Spinal cord (tissue), 10 donors: ENCODE results near the gene USP9X. TPM values are rescaled to one million over a fixed set of nuclear protein-coding genes. Genes with fewer than 3 reads are reported as not detected.
"Not testable (repeated sequence)": the region's sequence is repeated elsewhere in the genome, so short reads cannot be mapped to it uniquely, and the experiment has no call there.

Experiments used
- DNase-seq, 6 donors: peaks; one replicate each; pipeline versions ENCODE4 v3.0.0 to v3.0.0-alpha.2; 2013 to 2015; ENCODE audit warnings: low spot score in 6 of 6, low read depth in 4 of 6
- H3K27ac ChIP-seq: one replicate; pipeline ENCODE4 v1.5.1; 2013; ENCODE audit warnings: low read depth, low read length, control low read depth
- H3K27me3 ChIP-seq: one replicate; pipeline ENCODE4 v1.6.1; 2013; ENCODE audit warnings: low read length; ENCODE audit not compliant: control insufficient read depth, insufficient read depth
- H3K36me3 ChIP-seq: one replicate; pipeline ENCODE4 v1.6.1; 2013; ENCODE audit warnings: low read length; ENCODE audit not compliant: control insufficient read depth, insufficient read depth
- H3K4me1 ChIP-seq: one replicate; pipeline ENCODE4 v1.6.1; 2013; ENCODE audit warnings: low read length; ENCODE audit not compliant: control insufficient read depth, insufficient read depth
- H3K4me3 ChIP-seq: one replicate; pipeline ENCODE4 v1.5.1; 2013; ENCODE audit warnings: low read depth, low read length, control low read depth
- H3K9me3 ChIP-seq: one replicate; pipeline ENCODE4 v1.6.1; 2013; ENCODE audit warnings: low read length; ENCODE audit not compliant: control insufficient read depth, insufficient read depth
- WGBS: methylation state at CpG from one replicate; pipeline ENCODE4 v1.1.5; 2013; ENCODE audit warnings: missing lambda C conversion rate; ENCODE audit not compliant: insufficient coverage; 5-methylcytosine and 5-hydroxymethylcytosine counted together
- polyA plus RNA-seq, 2 donors: library from polyadenylated mRNA; unstranded; fragments of 120-200 nt; gene quantifications; one replicate each; pipeline ENCODE4 v1.2.1, GENCODE V29; 2013; ENCODE audit not compliant: insufficient read length in 2 of 2
- total RNA-seq, 2 donors: library from RNA; depleted of rRNA in 1 of 2; stranded (reverse); fragments of 120-200 nt in 1 of 2; fragments of >200 nt in 1 of 2; gene quantifications; one replicate each; pipeline versions ENCODE4 v1.2.3 to v1.2.4, GENCODE V29; 2013 to 2014
- donor health status: healthy.

The USP9X gene
- total and polyA plus RNA-seq, 4 donors, result 41.2 to 202 (median 66.5) TPM

DNA sequence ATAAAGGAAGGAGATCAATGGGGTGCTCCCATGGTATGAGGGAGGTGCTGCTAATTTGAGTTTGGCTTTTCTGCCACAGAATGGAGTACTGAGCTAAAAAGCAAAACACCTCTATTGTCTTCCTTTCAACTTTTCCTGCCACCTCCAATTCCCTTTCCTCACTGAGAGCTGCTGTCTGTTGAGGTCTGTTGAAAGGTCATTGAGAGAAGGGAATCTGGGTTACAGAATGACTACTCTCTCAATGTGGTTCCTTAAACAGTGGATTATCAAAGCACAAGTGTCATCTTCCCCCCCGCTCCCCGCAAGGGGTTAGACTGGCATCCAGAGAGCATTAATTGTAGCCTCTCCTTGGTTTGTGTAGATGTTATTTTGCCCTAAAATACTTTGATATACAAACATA is 10.7 kb downstream of the USP9X start:
- Histone ChIP-seq H3K27ac (no peak overlapping the region), H3K27me3 (peaks cover 10% of the 10 kb centered on the region), H3K36me3 (no peaks in the 10 kb centered on the region), H3K4me3 (no peak overlapping the region), H3K4me1 (no peaks in the 10 kb centered on the region), H3K9me3 (no peaks in the 10 kb centered on the region)
- no CpG with 5 or more reads among the region's 2 CpGs for WGBS
- DNase-seq, result no peak

DNA sequence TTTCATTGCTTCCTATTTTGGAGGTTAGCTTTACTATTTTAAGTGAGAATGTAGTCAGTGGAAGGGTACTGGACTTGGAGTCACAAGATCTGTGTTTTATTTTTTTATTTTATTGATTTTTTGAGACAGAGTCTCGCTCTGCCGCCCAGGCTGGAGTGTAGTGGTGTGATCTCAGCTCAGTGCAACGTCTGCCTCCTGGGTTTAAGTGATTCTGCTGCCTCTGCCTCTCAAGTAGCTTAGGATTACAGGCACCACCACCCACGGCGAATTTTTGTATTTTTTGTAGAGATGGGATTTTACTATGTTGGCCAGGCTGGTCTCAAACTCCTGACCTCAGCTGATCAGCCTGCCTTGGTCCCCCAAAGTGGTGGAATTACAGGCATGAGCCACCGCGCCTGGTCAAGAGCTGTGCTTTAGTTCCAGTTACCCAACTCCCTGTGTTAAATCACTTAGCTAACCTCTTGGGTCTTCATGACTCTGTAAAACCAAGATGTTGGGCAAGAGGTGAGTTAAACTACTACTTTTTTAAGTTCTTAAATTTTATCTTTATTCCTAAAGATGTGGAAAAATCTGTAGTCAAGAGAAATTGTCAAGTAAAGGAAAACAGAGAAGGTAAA is 11.2 kb downstream of the USP9X start:
- H3K4me1 ChIP-seq, result no peaks in the 10 kb centered on the region
- no peaks in the 10 kb centered on the region for H3K9me3 ChIP-seq
- H3K27me3 ChIP-seq, result peaks cover 8% of the 10 kb centered on the region
- WGBS, result no CpG with 5 or more reads among the region's 7 CpGs
- no peak for DNase-seq
- no peaks in the 10 kb centered on the region for H3K36me3 ChIP-seq
- no peak overlapping the region for H3K4me3 ChIP-seq
- no peak overlapping the region for H3K27ac ChIP-seq

DNA sequence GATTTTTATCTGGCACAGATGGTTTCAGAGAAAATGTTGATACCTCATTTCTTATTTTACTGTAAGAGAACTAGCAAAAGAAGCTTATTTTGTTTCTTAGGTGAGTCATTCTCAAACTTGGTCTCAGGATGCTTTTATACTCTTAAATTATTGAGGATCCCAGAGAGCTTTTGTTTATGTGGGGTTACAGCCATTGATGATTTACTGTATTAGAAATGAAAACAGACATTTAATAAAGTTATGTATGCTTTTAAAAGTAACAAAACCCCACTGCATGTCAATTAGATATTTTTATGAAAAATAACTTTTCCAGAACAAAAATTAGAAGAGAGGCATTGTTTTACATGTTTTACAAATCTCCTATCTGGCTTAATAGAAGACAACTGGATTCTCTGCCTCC is 12.1 kb downstream of the USP9X start:
- H3K27me3 ChIP-seq, result peaks cover 8% of the 10 kb centered on the region
- no peak for DNase-seq
- H3K9me3 ChIP-seq, result no peaks in the 10 kb centered on the region
- H3K4me1 ChIP-seq, result no peaks in the 10 kb centered on the region
- no peak overlapping the region for H3K4me3 ChIP-seq
- no peaks in the 10 kb centered on the region for H3K36me3 ChIP-seq
- no peak overlapping the region for H3K27ac ChIP-seq

DNA sequence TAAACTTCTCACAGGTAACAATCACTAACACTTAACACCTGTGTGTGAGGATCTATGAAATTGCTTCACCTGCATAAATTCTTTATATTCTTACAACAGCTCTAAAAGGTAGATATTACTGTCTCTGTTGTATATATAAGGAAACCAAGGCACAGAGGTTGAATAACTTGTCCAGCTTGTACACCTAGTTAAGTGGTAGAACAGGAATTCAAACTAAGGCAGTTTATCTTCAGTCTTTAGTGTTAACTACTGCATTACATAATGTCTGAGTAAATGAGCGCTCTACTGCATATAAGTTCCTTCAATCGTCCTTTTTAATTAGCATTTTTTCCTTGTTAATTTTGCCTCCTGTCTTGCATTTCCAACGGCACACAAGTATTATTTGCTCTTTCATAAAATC is 15.0 kb downstream of the USP9X start:
- no peaks in the 10 kb centered on the region for H3K9me3 ChIP-seq
- no CpG with 5 or more reads among the region's 3 CpGs for WGBS
- no peak for DNase-seq
- H3K27ac ChIP-seq, result no peak overlapping the region
- no peaks in the 10 kb centered on the region for H3K36me3 ChIP-seq
- H3K4me3 ChIP-seq, result no peak overlapping the region
- H3K4me1 ChIP-seq, result no peaks in the 10 kb centered on the region
- peaks cover 7% of the 10 kb centered on the region for H3K27me3 ChIP-seq

DNA sequence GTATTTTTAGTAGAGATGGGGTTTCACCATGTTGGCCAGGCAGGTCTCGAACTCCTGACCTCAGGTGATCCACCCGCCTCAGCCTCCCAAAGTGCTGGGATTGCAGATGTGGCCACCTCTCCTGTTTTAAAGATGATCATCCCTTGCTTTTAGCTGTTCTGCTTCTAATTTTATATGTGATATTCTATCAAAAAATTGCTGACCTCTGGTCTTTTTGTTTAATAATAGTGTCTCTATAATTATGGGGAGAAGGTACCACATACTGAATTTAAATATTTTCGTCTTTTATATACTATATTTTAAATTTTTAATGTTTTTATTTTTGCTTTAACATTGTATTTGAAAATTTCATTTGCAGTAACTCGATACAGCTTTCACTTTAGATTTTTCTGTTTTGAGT is 15.6 kb downstream of the USP9X start:
- H3K36me3 ChIP-seq, result no peaks in the 10 kb centered on the region
- no peak for DNase-seq
- no CpG with 5 or more reads among the region's 4 CpGs for WGBS
- H3K4me1 ChIP-seq, result no peaks in the 10 kb centered on the region
- no peaks in the 10 kb centered on the region for H3K9me3 ChIP-seq
- H3K27ac ChIP-seq, result no peak overlapping the region
- H3K27me3 ChIP-seq, result peaks cover 3% of the 10 kb centered on the region
- H3K4me3 ChIP-seq, result no peak overlapping the region

DNA sequence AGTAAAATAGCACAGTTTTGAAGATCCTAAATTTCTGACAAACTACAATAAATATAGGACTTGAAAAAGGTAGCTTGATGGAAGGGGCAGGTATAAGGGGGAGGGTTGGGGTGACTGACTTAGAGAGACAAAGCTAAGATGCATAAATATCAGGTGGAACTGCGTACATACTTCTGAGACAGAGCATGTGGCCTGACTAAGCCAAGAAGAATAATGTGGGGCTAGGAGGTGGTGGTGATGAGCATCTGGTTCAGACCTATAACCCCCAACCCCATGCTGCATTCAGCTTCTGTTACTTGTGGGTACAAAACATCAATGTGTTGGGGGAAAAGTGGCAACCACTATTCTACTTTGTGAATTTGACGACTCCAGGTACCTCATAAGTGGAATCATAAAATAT is 19.8 kb downstream of the USP9X start:
- Histone ChIP-seq H3K27ac (no peak overlapping the region), H3K9me3 (peaks cover 1% of the 10 kb centered on the region), H3K27me3 (peaks cover 7% of the 10 kb centered on the region), H3K36me3 (no peaks in the 10 kb centered on the region), H3K4me1 (no peaks in the 10 kb centered on the region), H3K4me3 (no peak overlapping the region)
- DNase-seq, result no peak
- no CpG with 5 or more reads among the region's 2 CpGs for WGBS

DNA sequence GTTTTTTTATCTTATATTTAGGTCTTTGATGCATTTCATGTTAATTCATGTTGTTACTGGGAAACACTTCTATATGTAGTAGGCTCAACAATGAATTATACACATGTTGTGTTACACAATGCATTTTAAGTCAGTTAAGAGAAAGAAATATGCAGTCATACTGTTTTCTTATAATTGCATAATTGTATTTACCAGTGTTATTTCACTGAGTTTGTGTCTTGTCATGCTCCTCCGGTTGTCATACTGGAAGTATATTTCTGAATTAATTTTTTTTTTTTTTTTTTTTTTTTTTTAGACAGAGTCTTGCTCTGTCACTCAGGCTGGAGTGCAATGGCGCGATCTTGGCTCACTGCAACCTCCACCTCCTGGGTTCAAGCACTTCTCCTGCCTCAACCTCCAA is 21.0 kb downstream of the USP9X start:
- peaks cover 11% of the 10 kb centered on the region for H3K27me3 ChIP-seq
- WGBS, result no CpG with 5 or more reads among the region's 3 CpGs
- not testable (repeated sequence) for H3K27ac ChIP-seq, H3K9me3 ChIP-seq, DNase-seq, H3K4me1 ChIP-seq, H3K4me3 ChIP-seq, H3K36me3 ChIP-seq

DNA sequence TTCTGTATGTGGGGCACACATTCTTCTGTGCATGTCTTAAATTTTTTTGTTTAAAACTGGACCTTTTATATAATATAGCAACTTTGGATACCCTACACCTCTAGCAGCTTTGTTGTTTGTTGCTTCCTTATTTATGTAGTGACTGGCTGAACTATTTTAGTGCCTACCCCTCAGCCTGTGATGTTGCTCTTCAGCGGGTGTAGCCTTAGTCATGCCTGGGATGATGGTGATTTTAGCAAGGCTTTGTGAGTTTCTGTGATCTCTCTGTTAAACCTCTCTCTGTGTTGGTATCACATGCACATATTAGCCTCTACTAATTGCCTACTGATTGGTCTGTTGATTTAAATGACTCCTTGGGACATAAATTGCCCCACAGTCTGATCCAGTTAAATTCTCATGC is 22.8 kb downstream of the USP9X start:
- Histone ChIP-seq H3K4me3 (no peak overlapping the region), H3K27ac (no peak overlapping the region), H3K4me1 (no peaks in the 10 kb centered on the region), H3K36me3 (no peaks in the 10 kb centered on the region), H3K9me3 (peaks cover 1% of the 10 kb centered on the region), H3K27me3 (peaks cover 11% of the 10 kb centered on the region)
- no peak for DNase-seq
- no CpG with 5 or more reads among the region's 1 CpG for WGBS

DNA sequence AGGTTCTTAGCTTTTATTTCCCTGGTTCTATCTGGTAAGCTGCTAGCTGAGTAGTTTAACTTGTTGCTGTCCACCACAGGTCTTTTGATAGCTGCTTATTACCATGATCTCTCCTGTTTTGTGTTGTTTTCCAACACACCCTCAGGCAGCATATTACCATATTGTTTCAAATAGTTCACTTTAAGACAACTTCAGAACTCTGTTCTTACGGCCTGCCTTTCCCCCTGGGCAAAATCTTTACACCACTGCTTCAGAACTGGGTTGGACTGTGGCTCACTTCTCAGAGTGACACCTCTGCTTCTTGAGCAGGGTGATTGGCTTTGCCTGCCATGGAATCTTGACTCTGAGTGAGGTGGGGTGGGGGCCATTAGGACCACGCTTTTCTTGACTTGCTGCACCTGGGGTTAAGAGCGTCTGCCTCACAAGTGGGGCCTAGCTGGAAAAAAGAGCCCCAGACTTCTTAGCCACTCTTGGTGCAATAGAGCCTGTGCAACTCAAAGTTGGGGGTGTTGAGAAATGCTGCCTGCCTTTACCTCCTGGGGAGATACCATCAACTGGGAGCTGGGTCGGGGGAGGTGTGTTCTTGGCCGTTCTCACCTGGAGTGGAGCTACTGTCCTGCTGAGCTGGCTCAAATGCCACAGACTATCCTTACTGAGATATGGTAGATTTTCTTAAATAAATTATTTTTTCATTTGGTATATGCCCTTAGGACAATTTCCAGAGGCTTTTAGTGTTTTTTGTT is 23.4 kb downstream of the USP9X start:
- peaks cover 11% of the 10 kb centered on the region for H3K27me3 ChIP-seq
- WGBS, result 45% methylated on average over 5 of the region's 5 CpGs

More for the DNA sequence above, 23.4 kb downstream of the USP9X start:
- H3K9me3 ChIP-seq, result peaks cover 1% of the 10 kb centered on the region
- no peaks in the 10 kb centered on the region for H3K4me1 ChIP-seq
- no peak overlapping the region for H3K27ac ChIP-seq
- no peak overlapping the region for H3K4me3 ChIP-seq
- no peaks in the 10 kb centered on the region for H3K36me3 ChIP-seq
- no peak for DNase-seq
